ENCODE measurements around the gene EMC7.
"Not testable (repeated sequence)": the region's sequence is repeated elsewhere in the genome, so short reads cannot be mapped to it uniquely, and the experiment has no call there.

Gene EMC7

DNA sequence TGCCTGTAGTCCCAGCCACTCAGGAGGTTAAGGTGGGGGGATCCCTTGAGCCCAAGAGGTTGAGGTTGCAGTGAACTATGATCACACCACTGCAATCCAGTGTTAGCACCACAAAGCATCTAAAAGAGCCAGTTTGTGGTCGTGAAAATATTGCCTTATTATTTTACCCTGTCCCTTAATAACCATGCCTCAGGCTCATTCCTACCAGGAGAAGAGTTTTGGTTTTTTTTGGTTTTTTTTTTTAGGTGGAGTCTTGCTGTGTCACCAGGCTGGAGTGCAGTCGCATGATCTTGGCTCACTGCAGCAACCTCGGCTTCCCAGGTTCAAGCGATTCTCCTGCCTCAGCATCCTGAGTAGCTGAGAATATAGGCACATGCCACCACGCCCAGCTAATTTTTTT is 44.8 kb downstream of the EMC7 start:
- TF ChIP-seq CTCF (conservative IDR thresholded peaks at IDR 0.05; ENCODE audit: control insufficient read depth, insufficient read depth, low read depth, low read length) = no peak
- DNase-seq (ENCODE audit: low read depth) = no peak
- H3K4me3 ChIP-seq (ENCODE audit: control insufficient read depth, low read depth, low read length) = no peak overlapping the region

GRCh38 chr15:34055868-34056595 is 45.6 kb downstream of the EMC7 start:
- peak; percentile 44 for DNase-seq (ENCODE audit: low read depth)
- H3K4me3 ChIP-seq (ENCODE audit: control insufficient read depth, low read depth, low read length) = no peak overlapping the region
- TF ChIP-seq CTCF (conservative IDR thresholded peaks at IDR 0.05; ENCODE audit: control insufficient read depth, insufficient read depth, low read depth, low read length) = no peak

DNA sequence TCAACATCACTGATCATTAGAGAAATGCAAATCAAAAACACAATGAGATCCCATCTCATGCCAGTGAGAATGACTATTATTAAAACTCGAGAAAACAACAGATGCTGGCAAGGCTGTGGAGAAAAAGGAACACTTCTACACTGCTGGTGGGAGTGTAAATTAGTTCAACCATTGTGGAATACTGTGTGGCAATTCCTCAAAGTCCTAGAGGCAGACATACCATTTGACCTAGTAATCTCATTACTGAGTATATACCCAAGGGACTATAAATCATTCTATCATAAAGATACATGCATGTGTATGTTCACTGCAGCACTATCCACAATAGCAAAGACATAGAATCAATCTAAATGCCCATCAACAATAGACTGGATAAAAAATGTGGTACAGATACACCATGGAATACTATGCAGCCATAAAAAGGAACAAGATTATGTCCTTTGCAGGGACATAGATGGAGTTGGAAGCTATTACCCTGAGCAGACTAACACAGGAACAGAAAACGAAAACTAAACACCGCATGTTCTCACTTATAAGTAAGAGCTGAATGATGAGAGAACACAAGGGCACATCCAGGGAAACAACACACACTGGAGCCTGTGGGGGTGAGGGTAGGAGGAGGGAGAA is 47.5 kb downstream of the EMC7 start:
- TF ChIP-seq CTCF (conservative IDR thresholded peaks at IDR 0.05; ENCODE audit: control insufficient read depth, insufficient read depth, low read depth, low read length) = no peak
- DNase-seq (ENCODE audit: low read depth) = no peak
- no peak overlapping the region for H3K4me3 ChIP-seq (ENCODE audit: control insufficient read depth, low read depth, low read length)

GRCh38 chr15:34050385-34050784 is 51.3 kb downstream of the EMC7 start:
- not testable (repeated sequence) for H3K4me3 ChIP-seq (ENCODE audit: control insufficient read depth, low read depth, low read length); DNase-seq (ENCODE audit: low read depth)

- no peak overlapping the region for H3K4me3 ChIP-seq (ENCODE audit: control insufficient read depth, low read depth, low read length)
- DNase-seq (ENCODE audit: low read depth) = peak; percentile 66
- TF ChIP-seq CTCF (conservative IDR thresholded peaks at IDR 0.05; ENCODE audit: control insufficient read depth, insufficient read depth, low read depth, low read length) = no peak
Measured at GRCh38 chr15:34049112-34049511, 52.5 kb downstream of the EMC7 start.

GRCh38 chr15:34047893-34048775 is 53.5 kb downstream of the EMC7 start:
- no peak for TF ChIP-seq CTCF (conservative IDR thresholded peaks at IDR 0.05; ENCODE audit: control insufficient read depth, insufficient read depth, low read depth, low read length)
- DNase-seq (ENCODE audit: low read depth) = peak; percentile 41
- no peak overlapping the region for H3K4me3 ChIP-seq (ENCODE audit: control insufficient read depth, low read depth, low read length)

Measured in fibroblast of mammary gland (primary cell).